T-helper 1 cell (primary cell): ENCODE data around the gene IQSEC3.

Experiments
- DNase-seq, 5 donors: peaks; one replicate each; pipeline ENCODE4 v3.0.0-alpha.2; 2012 to 2020

The IQSEC3 gene

GRCh38 chr12:167959-168600 is 101.5 kb downstream of the IQSEC3 start:
- DNase-seq, result no peak

GRCh38 chr12:168763-169525 is 102.4 kb downstream of the IQSEC3 start:
- DNase-seq, result no peak

GRCh38 chr12:169528-170370 is 103.2 kb downstream of the IQSEC3 start:
- no peak for DNase-seq

GRCh38 chr12:170371-171225 is 104.0 kb downstream of the IQSEC3 start:
- DNase-seq, result no peak

- DNase-seq, result no peak
These were observed 104.7 kb downstream of the IQSEC3 start for GRCh38 chr12:171276-171675.

GRCh38 chr12:171743-172676 is 105.4 kb downstream of the IQSEC3 start:
- no peak for DNase-seq

- DNase-seq, result no peak
These were observed 106.2 kb downstream of the IQSEC3 start for GRCh38 chr12:172732-173161.

GRCh38 chr12:174124-174523 is 107.6 kb downstream of the IQSEC3 start:
- no peak for DNase-seq

GRCh38 chr12:174596-174995 is 108.0 kb downstream of the IQSEC3 start:
- DNase-seq, result no peak

- no peak for DNase-seq
These were observed 108.7 kb downstream of the IQSEC3 start for GRCh38 chr12:175250-175649.

- DNase-seq, result no peak
These were observed 109.2 kb downstream of the IQSEC3 start for GRCh38 chr12:175759-176158.

GRCh38 chr12:176321-177181 is 110.0 kb downstream of the IQSEC3 start:
- no peak for DNase-seq

GRCh38 chr12:177336-177979 is 110.9 kb downstream of the IQSEC3 start:
- no peak for DNase-seq

GRCh38 chr12:177980-178828 is 111.6 kb downstream of the IQSEC3 start:
- DNase-seq, result no peak

GRCh38 chr12:178829-179109 is 112.2 kb downstream of the IQSEC3 start:
- DNase-seq, result no peak

- no peak for DNase-seq
These were observed 112.7 kb downstream of the IQSEC3 start for GRCh38 chr12:179131-179884.

- DNase-seq, result no peak
These were observed 113.3 kb downstream of the IQSEC3 start for GRCh38 chr12:179885-180284.

- no peak for DNase-seq
These were observed 113.9 kb downstream of the IQSEC3 start for GRCh38 chr12:180445-180844.
